H1 (cell line): ENCODE measurements around the gene CEP104. TPM values are rescaled to one million over a fixed set of nuclear protein-coding genes. Genes with fewer than 3 reads are reported as not detected.

ENCODE experiments used
- CTCF ChIA-PET: fragments of 300-600 bp; sonication (Branson Sonifier 250); formaldehyde crosslinking; loops from one replicate; lab custom pipeline; 2021; ENCODE audit not compliant: partially characterized antibody; lab: Charles Lee
- POLR2A ChIA-PET: fragments of 300-600 bp; sonication (Branson Sonifier 250); formaldehyde crosslinking; loops from one replicate; lab custom pipeline; 2021; ENCODE audit warnings: inconsistent platforms; ENCODE audit not compliant: partially characterized antibody; lab: Charles Lee
- DNase-seq, 2 experiments: peaks; one replicate each; pipeline versions ENCODE4 v3.0.0 to v3.0.0-alpha.2; 2010 to 2022; ENCODE audit warnings: low spot score in 2 of 2, low read depth in 1 of 2, mixed read lengths in 1 of 2
- FAIRE-seq: peaks from 2 replicates; lab custom pipeline; 2011; peaks lifted over from hg19 to GRCh38; lab: Jason Lieb, UNC
- H2AFZ ChIP-seq: 2 replicates; pipeline ENCODE4 v1.8.1; 2012; ENCODE audit warnings: low read length, inconsistent platforms
- H2AK5ac ChIP-seq: 2 replicates; pipeline ENCODE4 v1.6.1; 2013; ENCODE audit warnings: low read depth, low read length
- H2BK120ac ChIP-seq: replicated peaks from 2 replicates; pipeline ENCODE3; 2013; ENCODE audit warnings: low read depth, low read length, inconsistent platforms
- H2BK12ac ChIP-seq: 2 replicates; pipeline ENCODE4 v1.6.1; 2013; ENCODE audit warnings: low read depth, low read length
- H2BK15ac ChIP-seq: 2 replicates; pipeline ENCODE4 v1.6.1; 2013; ENCODE audit warnings: low read length
- H2BK20ac ChIP-seq: 2 replicates; pipeline ENCODE4 v1.6.1; 2013; ENCODE audit warnings: low read length
- H2BK5ac ChIP-seq: 2 replicates; pipeline ENCODE4 v1.6.1; 2013; ENCODE audit warnings: low read depth, low read length
- H3K14ac ChIP-seq: 2 replicates; pipeline ENCODE4 v1.6.1; 2013; ENCODE audit warnings: inconsistent platforms; ENCODE audit not compliant: insufficient read length
- H3K18ac ChIP-seq: 2 replicates; pipeline ENCODE4 v1.6.1; 2013; ENCODE audit warnings: low read length; ENCODE audit errors: extremely low read depth
- H3K23ac ChIP-seq: 2 replicates; pipeline ENCODE4 v1.6.1; 2013; ENCODE audit warnings: inconsistent platforms; ENCODE audit not compliant: insufficient read length
- H3K23me2 ChIP-seq: 2 replicates; pipeline ENCODE4 v1.6.1; 2013; ENCODE audit warnings: low read depth, low read length
- H3K27ac ChIP-seq: 2 replicates; pipeline ENCODE4 v1.6.1; 2011; ENCODE audit warnings: low read depth, low read length, inconsistent platforms
- H3K27me3 ChIP-seq, 4 experiments: replicated peaks in 1 of 4; 1 replicate in 1 of 4; 2 replicates in 3 of 4; pipeline versions ENCODE4 v1.6.1 to v1.8.1; 2011 to 2013; ENCODE audit warnings: low read length in 3 of 4, mild to moderate bottlenecking in 3 of 4, inconsistent platforms in 2 of 4, mixed read lengths in 2 of 4, moderate library complexity in 1 of 4; ENCODE audit not compliant: control insufficient read depth in 3 of 4, insufficient read depth in 3 of 4; ENCODE audit errors: extremely low read depth in 1 of 4
- H3K36me3 ChIP-seq, 4 experiments: 2 replicates each; pipeline versions ENCODE4 v1.6.1 to v1.8.1; 2011 to 2013; ENCODE audit warnings: mild to moderate bottlenecking in 4 of 4, low read length in 3 of 4, moderate library complexity in 2 of 4, control low read depth in 1 of 4, inconsistent platforms in 1 of 4; ENCODE audit not compliant: insufficient read depth in 4 of 4, control insufficient read depth in 2 of 4
- H3K4ac ChIP-seq: replicated peaks from 2 replicates; pipeline ENCODE3; 2013; ENCODE audit warnings: low read length, low read depth, mixed read lengths, inconsistent platforms; ENCODE audit not compliant: insufficient read length
- H3K4me1 ChIP-seq, 4 experiments: replicated peaks in 1 of 4; 1 replicate in 1 of 4; 2 replicates in 3 of 4; pipeline versions ENCODE4 v1.6.1 to v1.8.1; 2011 to 2013; ENCODE audit warnings: low read length in 3 of 4, inconsistent platforms in 2 of 4, mixed read lengths in 1 of 4; ENCODE audit not compliant: insufficient read depth in 4 of 4, control insufficient read depth in 3 of 4
- H3K4me2 ChIP-seq, 2 experiments: 2 replicates each; pipeline versions ENCODE4 v1.6.1 to v1.8.1; 2011 to 2013; ENCODE audit warnings: low read depth in 2 of 2, low read length in 2 of 2, control low read depth in 1 of 2, inconsistent platforms in 1 of 2, mild to moderate bottlenecking in 1 of 2; ENCODE audit not compliant: insufficient read depth in 1 of 2
- H3K4me3 ChIP-seq, 4 experiments: fragments of 200-600, 300-600 bp in 1 of 4; sonication (generic), shearing (Covaris generic), sonication (Bioruptor Twin) in 1 of 4; 2 replicates each; pipeline versions ENCODE4 v1.5.1 to v1.8.1; 2011 to 2016; ENCODE audit warnings: low read length in 4 of 4, low read depth in 3 of 4, control low read depth in 2 of 4, inconsistent platforms in 2 of 4, mild to moderate bottlenecking in 2 of 4, mixed read lengths in 1 of 4, moderate library complexity in 1 of 4; ENCODE audit not compliant: insufficient read depth in 2 of 4; ENCODE audit errors: extremely low read depth in 1 of 4
- H3K56ac ChIP-seq: replicated peaks from 2 replicates; pipeline ENCODE3; 2013; ENCODE audit warnings: low read depth, mild to moderate bottlenecking, mixed read lengths, low read length, inconsistent platforms; ENCODE audit not compliant: insufficient read length
- H3K79me1 ChIP-seq: 2 replicates; pipeline ENCODE4 v1.6.1; 2013; ENCODE audit warnings: low read depth, low read length, control low read depth
- H3K79me2 ChIP-seq, 2 experiments: 2 replicates each; pipeline versions ENCODE4 v1.6.1 to v1.8.1; 2012 to 2013; ENCODE audit warnings: low read length in 2 of 2, mild to moderate bottlenecking in 2 of 2, inconsistent platforms in 1 of 2; ENCODE audit not compliant: insufficient read depth in 2 of 2, control insufficient read depth in 1 of 2
- H3K9ac ChIP-seq, 4 experiments: replicated peaks in 1 of 4; 1 replicate in 1 of 4; 2 replicates in 3 of 4; pipeline versions ENCODE4 v1.6.1 to v1.8.1; 2011 to 2013; ENCODE audit warnings: low read depth in 3 of 4, low read length in 3 of 4, control low read depth in 2 of 4, mild to moderate bottlenecking in 2 of 4, moderate library complexity in 2 of 4, inconsistent platforms in 1 of 4; ENCODE audit errors: extremely low read depth in 1 of 4
- H3K9me3 ChIP-seq, 2 experiments: 2 replicates each; pipeline versions ENCODE4 v1.6.1 to v1.8.1; 2012 to 2013; ENCODE audit warnings: mild to moderate bottlenecking in 2 of 2, moderate library complexity in 2 of 2, control low read depth in 1 of 2, inconsistent platforms in 1 of 2, low read depth in 1 of 2, low read length in 1 of 2, mixed read lengths in 1 of 2; ENCODE audit not compliant: insufficient read depth in 2 of 2
- H4K20me1 ChIP-seq, 2 experiments: replicated peaks in 1 of 2; 2 replicates each; pipeline versions ENCODE3 to v1.8.1; 2011 to 2013; ENCODE audit warnings: inconsistent platforms in 2 of 2, low read length in 2 of 2, mild to moderate bottlenecking in 1 of 2; ENCODE audit not compliant: insufficient read depth in 2 of 2, control insufficient read depth in 1 of 2
- H4K5ac ChIP-seq: 2 replicates; pipeline ENCODE4 v1.6.1; 2013; ENCODE audit warnings: low read length, low read depth, mixed read lengths, inconsistent platforms; ENCODE audit not compliant: insufficient read length
- H4K8ac ChIP-seq: 2 replicates; pipeline ENCODE4 v1.8.0; 2013; ENCODE audit warnings: mild to moderate bottlenecking, moderate library complexity, low read length, inconsistent platforms; ENCODE audit not compliant: insufficient read depth; ENCODE audit errors: extremely low read depth
- H4K91ac ChIP-seq: replicated peaks from 2 replicates; pipeline ENCODE3; 2013; ENCODE audit warnings: low read length, mixed read lengths, inconsistent platforms; ENCODE audit not compliant: insufficient read length
- ATF2 ChIP-seq: IDR thresholded peaks from 2 replicates; pipeline ENCODE4 v1.6.1; 2012; ENCODE audit warnings: low read length, inconsistent platforms
- CBX8 ChIP-seq: fragments of 300-800, 300-1000 bp; sonication (generic); IDR thresholded peaks from 2 replicates; pipeline ENCODE4 v1.7.1; 2016; ENCODE audit warnings: low read depth, low read length, borderline replicate concordance
- EZH2 ChIP-seq: fragments of 200-600 bp; sonication (generic); IDR thresholded peaks from 2 replicates; pipeline ENCODE4 v1.7.1; 2012; ENCODE audit warnings: low read depth, mild to moderate bottlenecking, moderate library complexity, low read length, inconsistent platforms; ENCODE audit not compliant: severe bottlenecking
- MAFK ChIP-seq: IDR thresholded peaks from 2 replicates; pipeline ENCODE4 v1.6.1; 2012; ENCODE audit warnings: low read depth, mild to moderate bottlenecking, improper control_type of control experiment, low read length
- NANOG ChIP-seq: IDR thresholded peaks from 2 replicates; pipeline ENCODE4 v1.6.1; 2011; ENCODE audit warnings: low read length, low read depth, mild to moderate bottlenecking, inconsistent platforms; ENCODE audit not compliant: insufficient read depth, poor library complexity, severe bottlenecking
- SIN3A ChIP-seq, 2 experiments: IDR thresholded peaks in 1 of 2; conservative IDR thresholded peaks in 1 of 2; 2 replicates each; pipeline ENCODE4 v1.6.1; 2011 to 2012; ENCODE audit warnings: low read length in 2 of 2, improper control_type of control experiment in 1 of 2, low read depth in 1 of 2, mild to moderate bottlenecking in 1 of 2
- SIRT6 ChIP-seq: IDR thresholded peaks from one replicate; pipeline ENCODE4 v1.7.1; 2012; ENCODE audit warnings: low read length, inconsistent platforms
- SP4 ChIP-seq: IDR thresholded peaks from 2 replicates; pipeline ENCODE4 v1.6.1; 2012; ENCODE audit warnings: low read length, inconsistent platforms
- TAF7 ChIP-seq: optimal IDR thresholded peaks from 2 replicates; pipeline ENCODE3; 2011; ENCODE audit warnings: low read depth, mild to moderate bottlenecking, inconsistent platforms, low read length, moderate library complexity, borderline replicate concordance
- TBP ChIP-seq: IDR thresholded peaks from 2 replicates; pipeline ENCODE4 v1.6.1; 2011; ENCODE audit warnings: low read depth, low read length, improper control_type of control experiment
- whole genome bisulfite sequencing, 2 experiments: shearing (Covaris generic) in 1 of 2; methylation state at CpG; one replicate each; pipeline versions ENCODE4 v1.1.6 to v1.1.7; 2013 to 2015; ENCODE audit warnings: low lambda C conversion rate in 2 of 2, mixed read lengths in 2 of 2, inconsistent platforms in 1 of 2, low coverage in 1 of 2, missing lambda C conversion rate in 1 of 2; ENCODE audit not compliant: insufficient replicate concordance in 2 of 2, insufficient coverage in 1 of 2, insufficient read length in 1 of 2; ENCODE audit errors: extremely low coverage in 1 of 2, missing lambda C conversion rate in 1 of 2; 5-methylcytosine and 5-hydroxymethylcytosine counted together
- polyA plus RNA-seq, 7 experiments: library from polyadenylated mRNA; depleted of rRNA in 3 of 7; stranded (reverse) in 5 of 7; unstranded in 2 of 7; fragments of >200 nt in 5 of 7; fragments of 200-250 nt in 2 of 7; gene quantifications; 1 replicate in 5 of 7; 2 replicates in 1 of 7; 4 replicates in 1 of 7; pipeline versions ENCODE4 v1.2.1 to v1.2.3, GENCODE V29; 2011 to 2013; ENCODE audit warnings: missing spikeins in 2 of 7, mixed read lengths in 2 of 7
- total RNA-seq: library from RNA; stranded (reverse); fragmentation: NEBNext Ultra II Directional; extraction: Animal tissue kit (Norgen Biotek cat#: 25700); gene quantifications from 2 replicates; pipeline ENCODE4 v1.2.1, GENCODE V29; 2021

CEP104 gene
- total and polyA plus RNA-seq, 2 of the 8 experiments (the other 6 are each of a cell fraction or from before 2014, with no cell fraction given), result 8.0 to 43.9 TPM

DNA sequence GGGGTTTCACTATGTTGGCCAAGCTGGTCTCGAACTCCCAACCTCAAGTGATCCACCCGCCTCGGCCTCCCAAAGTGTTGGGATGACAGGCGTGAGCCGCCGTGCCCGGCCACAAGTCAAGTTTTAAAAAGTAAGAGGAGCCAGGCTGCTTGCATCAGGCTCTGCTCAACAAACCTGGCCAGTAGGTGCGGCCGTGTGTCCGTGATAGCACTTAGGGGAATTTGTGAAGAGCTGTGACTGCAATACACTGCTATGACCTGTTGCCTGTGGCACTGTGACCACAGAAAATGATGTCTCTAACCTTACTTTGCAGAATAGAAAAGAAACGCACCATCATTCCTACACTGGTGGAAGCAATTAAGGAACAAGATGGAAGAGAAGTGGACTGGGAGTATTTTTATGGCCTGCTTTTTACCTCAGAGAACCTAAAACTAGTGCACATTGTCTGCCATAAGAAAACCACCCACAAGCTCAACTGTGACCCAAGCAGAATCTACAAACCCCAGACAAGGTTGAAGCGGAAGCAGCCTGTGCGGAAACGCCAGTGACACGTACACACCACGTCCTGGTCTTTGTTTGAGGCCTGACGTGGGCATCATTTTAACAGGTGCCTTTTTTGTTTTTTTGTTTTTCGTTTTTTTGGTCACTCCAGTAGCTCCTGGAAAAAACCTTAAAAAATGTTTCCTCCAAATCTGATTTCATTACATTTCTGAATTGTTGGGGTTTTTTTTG lies 26.3 kb upstream of the CEP104 start:
- no peaks in the 10 kb centered on the region for H3K79me2 ChIP-seq
- FAIRE-seq, result no peak
- H3K23me2 ChIP-seq, result no peaks in the 10 kb centered on the region
- H3K27ac ChIP-seq, result no peak overlapping the region
- peaks cover 2% of the 10 kb centered on the region in 2 experiments for H4K20me1 ChIP-seq
- H2BK15ac ChIP-seq, result no peak overlapping the region
- no peak overlapping the region for H3K14ac ChIP-seq
- 94% methylated on average over 18 of the region's 18 CpGs; no CpG with 5 or more reads in 1 of the 2 experiments for WGBS, 2 experiments
- no peak overlapping the region for H3K9ac ChIP-seq
- no peak overlapping the region for H2BK120ac ChIP-seq
- H4K8ac ChIP-seq, result no peak overlapping the region
- no peak overlapping the region for H3K4me2 ChIP-seq
- H2BK20ac ChIP-seq, result no peak overlapping the region
- no peak overlapping the region for H3K18ac ChIP-seq
- no peak overlapping the region for H3K56ac ChIP-seq
- no peak overlapping the region for H3K4me3 ChIP-seq
- no peak overlapping the region for H2BK5ac ChIP-seq
- no peaks in the 10 kb centered on the region for H3K27me3 ChIP-seq
- no peak overlapping the region for H3K23ac ChIP-seq
- no peak overlapping the region for H4K5ac ChIP-seq
- no peaks in the 10 kb centered on the region for H3K79me1 ChIP-seq
- no peak overlapping the region for H2BK12ac ChIP-seq
- no peak overlapping the region for H2AFZ ChIP-seq
- no peaks in the 10 kb centered on the region for H3K4me1 ChIP-seq
- H4K91ac ChIP-seq, result no peak overlapping the region
- no peak overlapping the region for H3K4ac ChIP-seq
- CTCF ChIA-PET, result interaction anchor here (0.8 kb wide), 1 partner anchor 55 kb away, joined by 3 read pairs; no protein-coding TSS in a partner anchor
- peaks cover 0 to 7% of the 10 kb centered on the region in 2 experiments; a peak in 1 of 4 replicates for H3K9me3 ChIP-seq
- peaks cover 0 to 2% (median 0%) of the 10 kb centered on the region in 4 experiments; a peak in 1 of 8 replicates for H3K36me3 ChIP-seq
- no peak for DNase-seq
- no peak overlapping the region for H2AK5ac ChIP-seq
- POLR2A ChIA-PET, result no interaction called here
- no peak for TF ChIP-seq TBP
- TF ChIP-seq MAFK, result no peak
- no peak for TF ChIP-seq CBX8
- TF ChIP-seq SIN3A (conservative IDR thresholded peaks at IDR 0.05 in 1 of 2, IDR thresholded peaks at IDR 0.05 in 1 of 2; ENCODE audit: low read depth in 1 of 2, low read length in 2 of 2), result no peak
- no peak for TF ChIP-seq TAF7
- TF ChIP-seq SP4, result no peak
- TF ChIP-seq EZH2, result no peak
- TF ChIP-seq NANOG, result no peak
- TF ChIP-seq ATF2, result no peak
- TF ChIP-seq SIRT6, result no peak
